Cardiac muscle cell (in vitro differentiated cells and primary cell): ENCODE results near the gene GPR39. TPM values are rescaled to one million over a fixed set of nuclear protein-coding genes. Genes with fewer than 3 reads are reported as not detected.

Experiments used
- DNase-seq, 2 donors: peaks; one replicate each; pipeline versions ENCODE4 v3.0.0 to v3.0.0-alpha.2; 2010 to 2017; ENCODE audit warnings: low read depth in 1 of 2, low spot score in 1 of 2
- H3K27ac ChIP-seq: fragments of 200-600 bp; sonication (generic); 2 replicates; pipeline ENCODE4 v1.5.1; 2016
- H3K27me3 ChIP-seq: fragments of 200-600 bp; sonication (generic); 2 replicates; pipeline ENCODE4 v1.6.0; 2016; ENCODE audit warnings: control low read depth
- H3K36me3 ChIP-seq: fragments of 200-600 bp; sonication (generic); 2 replicates; pipeline ENCODE4 v1.5.1; 2016; ENCODE audit warnings: control low read depth
- H3K4me1 ChIP-seq: fragments of 200-600 bp; sonication (generic); 2 replicates; pipeline ENCODE4 v1.8.1; 2017; ENCODE audit warnings: low read depth, mild to moderate bottlenecking, mixed run types
- H3K4me3 ChIP-seq: fragments of 200-600 bp; sonication (generic); 2 replicates; pipeline ENCODE4 v1.5.1; 2016; ENCODE audit warnings: mild to moderate bottlenecking
- H3K9me3 ChIP-seq: fragments of 200-600 bp; sonication (generic); 2 replicates; pipeline ENCODE4 v1.5.1; 2017; ENCODE audit warnings: low read depth, mild to moderate bottlenecking, control low read depth
- CTCF ChIP-seq: IDR thresholded peaks from 2 replicates; pipeline ENCODE4 v1.5.1; 2012; ENCODE audit warnings: low read depth, mild to moderate bottlenecking, low read length
- polyA plus RNA-seq: library from polyadenylated mRNA; unstranded; fragments of >200 nt; fragmentation: Nextera tagmentation; extraction: Ambion mirVana; gene quantifications from 2 replicates; pipeline ENCODE4 v1.2.1, GENCODE V29; 2016
- total RNA-seq: library from RNA; depleted of rRNA; stranded (reverse); fragments of >200 nt; gene quantifications from 2 replicates; pipeline ENCODE4 v1.2.3, GENCODE V29; 2016

GPR39 gene
- total and polyA plus RNA-seq, 2 experiments from 2014 or later: 4.0 to 10.9 TPM

- no peak overlapping the region for H3K27ac ChIP-seq
- H3K27me3 ChIP-seq: no peaks in the 10 kb centered on the region
- no peaks in the 10 kb centered on the region for H3K9me3 ChIP-seq
- no peak overlapping the region for H3K4me3 ChIP-seq
- TF ChIP-seq CTCF: no peak
- no peaks in the 10 kb centered on the region for H3K36me3 ChIP-seq
- H3K4me1 ChIP-seq: no peaks in the 10 kb centered on the region
- DNase-seq: no peak
Observed at GRCh38 chr2:132584976-132585817, 168.6 kb downstream of the GPR39 start.

DNA sequence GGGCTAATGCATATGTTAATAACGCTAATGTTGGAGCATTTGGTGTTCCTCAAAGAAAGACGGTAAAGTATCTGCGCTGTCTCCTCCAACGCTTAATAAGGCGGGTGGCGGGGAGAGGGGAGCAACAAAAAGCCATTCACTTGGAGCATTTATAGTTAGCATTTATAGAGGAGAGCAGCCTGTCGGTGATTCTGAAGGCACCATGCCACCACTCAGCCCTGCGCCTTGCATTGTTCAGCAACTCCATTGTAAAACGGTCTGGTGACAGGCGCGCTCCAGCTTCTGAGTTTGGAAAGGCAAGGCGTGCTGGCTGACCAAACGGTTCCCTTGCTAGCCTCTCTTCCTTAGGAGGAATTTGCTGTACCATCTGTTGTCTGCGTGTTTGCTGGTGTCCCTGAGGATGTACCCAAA is 169.5 kb downstream of the GPR39 start:
- Histone ChIP-seq H3K36me3 (no peaks in the 10 kb centered on the region), H3K9me3 (no peaks in the 10 kb centered on the region), H3K4me1 (no peaks in the 10 kb centered on the region), H3K27ac (no peak overlapping the region), H3K27me3 (no peaks in the 10 kb centered on the region), H3K4me3 (no peak overlapping the region)
- DNase-seq: no peak
- no peak for TF ChIP-seq CTCF

GRCh38 chr2:132586835-132587234 is 170.2 kb downstream of the GPR39 start:
- H3K4me1 ChIP-seq: no peaks in the 10 kb centered on the region
- no peaks in the 10 kb centered on the region for H3K36me3 ChIP-seq
- H3K9me3 ChIP-seq: no peaks in the 10 kb centered on the region
- no peak for TF ChIP-seq CTCF
- no peak for DNase-seq
- no peaks in the 10 kb centered on the region for H3K27me3 ChIP-seq
- no peak overlapping the region for H3K4me3 ChIP-seq
- H3K27ac ChIP-seq: no peak overlapping the region

GRCh38 chr2:132588576-132588975 is 172.0 kb downstream of the GPR39 start:
- no peak for DNase-seq
- H3K4me1 ChIP-seq: no peaks in the 10 kb centered on the region
- no peak overlapping the region for H3K4me3 ChIP-seq
- H3K27ac ChIP-seq: no peak overlapping the region
- no peak for TF ChIP-seq CTCF
- H3K9me3 ChIP-seq: no peaks in the 10 kb centered on the region
- H3K27me3 ChIP-seq: no peaks in the 10 kb centered on the region
- no peaks in the 10 kb centered on the region for H3K36me3 ChIP-seq

GRCh38 chr2:132589111-132589830 is 172.7 kb downstream of the GPR39 start:
- H3K27ac ChIP-seq: no peak overlapping the region
- H3K4me3 ChIP-seq: no peak overlapping the region
- DNase-seq: no peak

More at GRCh38 chr2:132589111-132589830, 172.7 kb downstream of the GPR39 start:
- TF ChIP-seq CTCF: no peak
- Histone ChIP-seq H3K36me3 (no peaks in the 10 kb centered on the region), H3K9me3 (no peaks in the 10 kb centered on the region), H3K27me3 (no peaks in the 10 kb centered on the region), H3K4me1 (no peaks in the 10 kb centered on the region)
